K562 (cell line): ENCODE data around the gene GPR15.

Source experiments
- CTCF ChIP-seq, 3 experiments: IDR thresholded peaks in 2 of 3; conservative IDR thresholded peaks in 1 of 3; 2 replicates each; pipeline ENCODE4 v1.5.1; 2011 to 2012; ENCODE audit warnings: low read length in 3 of 3, mild to moderate bottlenecking in 3 of 3, control low read depth in 2 of 3, improper control_type of control experiment in 1 of 3, inconsistent platforms in 1 of 3, low read depth in 1 of 3, mixed read lengths in 1 of 3, moderate library complexity in 1 of 3; ENCODE audit not compliant: insufficient read depth in 2 of 3
- EGR1 ChIP-seq: fragments of 450-650 bp; conservative IDR thresholded peaks from 2 replicates; pipeline ENCODE4 v1.6.1; 2017; ENCODE audit warnings: mild to moderate bottlenecking
- POLR2AphosphoS5 ChIP-seq: IDR thresholded peaks from 2 replicates; pipeline ENCODE4 v1.6.1; 2011; ENCODE audit warnings: mild to moderate bottlenecking, low read depth, low read length, moderate library complexity; ENCODE audit not compliant: control insufficient read depth, insufficient read depth
- PRPF4 ChIP-seq: fragments of 200-400 bp; formaldehyde crosslinking; IDR thresholded peaks from one replicate; pipeline ENCODE4 v1.6.1; 2017; ENCODE audit warnings: low read length, low read depth, mild to moderate bottlenecking; ENCODE audit not compliant: insufficient read depth, poor library complexity, severe bottlenecking
- RBM22 ChIP-seq: fragments of 200-400 bp; formaldehyde crosslinking; IDR thresholded peaks from 2 replicates; pipeline ENCODE4 v1.6.1; 2018; ENCODE audit warnings: low read length, low read depth; ENCODE audit not compliant: poor library complexity, severe bottlenecking
- SAP30 ChIP-seq: fragments of 200-600 bp; sonication (generic); IDR thresholded peaks from 2 replicates; pipeline ENCODE4 v1.6.1; 2012; ENCODE audit warnings: borderline replicate concordance, low read depth, mild to moderate bottlenecking, moderate library complexity, low read length, control low read depth, inconsistent platforms; ENCODE audit not compliant: insufficient read depth, poor library complexity, severe bottlenecking
- SMAD1 ChIP-seq: fragments of 150-350 bp; IDR thresholded peaks from 2 replicates; pipeline ENCODE4 v1.6.1; 2014; ENCODE audit warnings: low read length, low read depth; ENCODE audit not compliant: partially characterized antibody
- TF ChIP-seq, protein P1 (sequence below), 3 experiments: fragments of 200-800 bp in 1 of 3; fragments of 250-450 bp in 1 of 3; fragments of 450-650 bp in 1 of 3; sonication (Bioruptor Pico) in 1 of 3; sonication (Bioruptor generic) in 1 of 3; formaldehyde crosslinking in 1 of 3; IDR thresholded peaks; 2 replicates each; pipeline versions ENCODE4 v1.6.1 to v1.8.0; 2016 to 2022; ENCODE audit warnings: mild to moderate bottlenecking in 2 of 3, missing genetic modification characterization in 2 of 3, missing compliant biosample characterization in 1 of 3, moderate library complexity in 1 of 3

- TF ChIP-seq PRPF4 (no peak), SAP30 (no peak), EGR1 (no peak), CTCF (IDR thresholded peaks at IDR 0.05 in 2 of 3, conservative IDR thresholded peaks at IDR 0.05 in 1 of 3; ENCODE audit: insufficient read depth in 2 of 3, low read depth in 1 of 3, low read length in 3 of 3) (no peak), POLR2AphosphoS5 (no peak), RBM22 (no peak), SMAD1 (no peak)
- TF ChIP-seq, protein P1, sequence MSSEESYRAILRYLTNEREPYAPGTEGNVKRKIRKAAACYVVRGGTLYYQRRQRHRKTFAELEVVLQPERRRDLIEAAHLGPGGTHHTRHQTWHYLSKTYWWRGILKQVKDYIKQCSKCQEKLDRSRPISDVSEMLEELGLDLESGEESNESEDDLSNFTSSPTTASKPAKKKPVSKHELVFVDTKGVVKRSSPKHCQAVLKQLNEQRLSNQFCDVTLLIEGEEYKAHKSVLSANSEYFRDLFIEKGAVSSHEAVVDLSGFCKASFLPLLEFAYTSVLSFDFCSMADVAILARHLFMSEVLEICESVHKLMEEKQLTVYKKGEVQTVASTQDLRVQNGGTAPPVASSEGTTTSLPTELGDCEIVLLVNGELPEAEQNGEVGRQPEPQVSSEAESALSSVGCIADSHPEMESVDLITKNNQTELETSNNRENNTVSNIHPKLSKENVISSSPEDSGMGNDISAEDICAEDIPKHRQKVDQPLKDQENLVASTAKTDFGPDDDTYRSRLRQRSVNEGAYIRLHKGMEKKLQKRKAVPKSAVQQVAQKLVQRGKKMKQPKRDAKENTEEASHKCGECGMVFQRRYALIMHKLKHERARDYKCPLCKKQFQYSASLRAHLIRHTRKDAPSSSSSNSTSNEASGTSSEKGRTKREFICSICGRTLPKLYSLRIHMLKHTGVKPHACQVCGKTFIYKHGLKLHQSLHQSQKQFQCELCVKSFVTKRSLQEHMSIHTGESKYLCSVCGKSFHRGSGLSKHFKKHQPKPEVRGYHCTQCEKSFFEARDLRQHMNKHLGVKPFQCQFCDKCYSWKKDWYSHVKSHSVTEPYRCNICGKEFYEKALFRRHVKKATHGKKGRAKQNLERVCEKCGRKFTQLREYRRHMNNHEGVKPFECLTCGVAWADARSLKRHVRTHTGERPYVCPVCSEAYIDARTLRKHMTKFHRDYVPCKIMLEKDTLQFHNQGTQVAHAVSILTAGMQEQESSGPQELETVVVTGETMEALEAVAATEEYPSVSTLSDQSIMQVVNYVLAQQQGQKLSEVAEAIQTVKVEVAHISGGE (CRISPR knock-in tag; IDR thresholded peaks at IDR 0.05) = no peak
Observed at GRCh38 chr3:98534734-98535133, 3.0 kb downstream of the GPR15 start.
